HEK293T (cell line): ENCODE results near the gene GNE.

Experiments
- BHLHE40 ChIP-seq: fragments of 450-650 bp; IDR thresholded peaks from 2 replicates; pipeline ENCODE4 v1.6.1; 2016; ENCODE audit warnings: mild to moderate bottlenecking, moderate library complexity, borderline replicate concordance
- ELF4 ChIP-seq: fragments of 450-650 bp; IDR thresholded peaks from 2 replicates; pipeline ENCODE4 v1.6.1; 2017; ENCODE audit warnings: antibody characterized with exemption
- FOXK2 ChIP-seq: fragments of 450-650 bp; IDR thresholded peaks from 2 replicates; pipeline ENCODE4 v1.6.1; 2016; ENCODE audit warnings: mild to moderate bottlenecking
- LEF1 ChIP-seq: fragments of 450-650 bp; IDR thresholded peaks from 2 replicates; pipeline ENCODE4 v1.6.1; 2017; ENCODE audit warnings: mild to moderate bottlenecking, borderline replicate concordance
- SP1 ChIP-seq: fragments of 450-650 bp; IDR thresholded peaks from 2 replicates; pipeline ENCODE4 v1.6.1; 2017
- ZNF384 ChIP-seq: fragments of 450-650 bp; IDR thresholded peaks from 2 replicates; pipeline ENCODE4 v1.6.1; 2016

- no peak for TF ChIP-seq SP1
- TF ChIP-seq ZNF384 = no peak
- no peak for TF ChIP-seq LEF1
- TF ChIP-seq BHLHE40 = no peak
- TF ChIP-seq ELF4 = no peak
- no peak for TF ChIP-seq FOXK2
Observed at GRCh38 chr9:36249189-36249588, 9.1 kb downstream of the GNE start.
